ENCODE measurements around the gene PLIN5.

PLIN5 gene

DNA sequence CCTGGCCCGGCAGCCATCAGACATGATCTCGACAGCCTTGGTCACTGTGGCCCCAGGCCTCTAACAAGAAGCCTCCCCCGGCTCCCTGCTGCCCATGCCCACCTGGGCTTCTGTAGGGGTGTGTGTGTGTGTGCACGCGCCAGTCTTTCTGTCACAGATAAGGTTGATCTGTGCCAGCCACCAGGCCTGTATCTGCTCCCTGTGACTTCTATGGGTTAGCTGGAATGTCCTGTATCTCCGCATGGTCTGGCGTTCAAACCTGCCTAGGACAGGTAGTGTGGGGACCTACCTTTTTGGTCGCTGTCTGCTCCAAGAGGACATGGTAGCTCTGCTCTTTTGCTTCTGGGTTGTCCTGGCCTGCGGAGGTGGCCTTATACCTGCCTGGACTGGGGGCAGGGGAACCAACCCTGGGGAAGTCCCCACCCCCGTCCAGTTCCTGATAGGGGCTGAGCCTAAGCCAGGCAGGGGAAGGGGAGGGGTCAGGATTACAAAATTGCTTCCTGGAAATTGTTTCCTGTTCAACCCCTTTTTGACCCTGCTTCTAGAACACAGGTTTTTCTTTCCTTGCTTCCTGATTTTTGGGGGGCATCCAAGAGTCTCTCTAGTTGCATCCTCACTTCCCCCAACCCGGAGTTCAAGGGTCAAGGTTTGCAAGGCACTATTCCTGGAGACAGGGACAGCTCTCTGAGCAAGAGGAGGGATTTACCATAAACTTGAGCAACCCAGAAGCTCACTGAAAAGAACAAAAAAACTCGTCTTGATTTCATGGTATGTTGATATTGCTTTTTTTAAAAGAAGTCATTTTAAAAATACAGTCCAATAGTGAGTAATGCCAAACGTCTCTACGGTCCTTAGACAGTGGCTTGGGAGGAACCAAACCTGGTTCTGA lies 4.9 kb upstream of the PLIN5 start, which contains the start of gene LRG1:
LRG1 (minus strand) TSS at position 344 of the 889 bp plus-strand sequence; CDS start at position 321, 23 bp downstream.
- Histone ChIP-seq H3K27ac (ENCODE audit: low read depth, low read length, severe bottlenecking) (no peak within 1 kb of the TSS), H3K4me3 (ENCODE audit: extremely low read depth, insufficient read depth, low read length, poor library complexity, severe bottlenecking) (no peak within 1 kb of the TSS), H3K4me1 (ENCODE audit: control insufficient read depth, insufficient read depth, low read length, poor library complexity, severe bottlenecking) (no peaks in the 10 kb centered on the region), H3K9me3 (ENCODE audit: control insufficient read depth, low read length) (peaks cover 5% of the 10 kb centered on the region), H3K36me3 (ENCODE audit: control insufficient read depth, insufficient read depth, low read length) (no peaks in the 10 kb centered on the region)
- WGBS, 2 experiments (ENCODE audit: insufficient coverage in 2 of 2) = 84 to 88% methylated on average over 9 to 10 of the region's 14 CpGs

- Histone ChIP-seq H3K4me1 (ENCODE audit: control insufficient read depth, insufficient read depth, low read length, poor library complexity, severe bottlenecking) (no peaks in the 10 kb centered on the region), H3K27ac (ENCODE audit: low read depth, low read length, severe bottlenecking) (no peak overlapping the region), H3K9me3 (ENCODE audit: control insufficient read depth, low read length) (peaks cover 5% of the 10 kb centered on the region), H3K4me3 (ENCODE audit: extremely low read depth, insufficient read depth, low read length, poor library complexity, severe bottlenecking) (no peak overlapping the region), H3K36me3 (ENCODE audit: control insufficient read depth, insufficient read depth, low read length) (no peaks in the 10 kb centered on the region)
- 85 to 88% methylated on average over 2 to 3 of the region's 3 CpGs for WGBS, 2 experiments (ENCODE audit: insufficient coverage in 2 of 2)
These were observed 4.2 kb upstream of the PLIN5 start for GRCh38 chr19:4539169-4539692.

GRCh38 chr19:4538601-4538954 lies 3.6 kb upstream of the PLIN5 start:
- Histone ChIP-seq H3K4me1 (ENCODE audit: control insufficient read depth, insufficient read depth, low read length, poor library complexity, severe bottlenecking) (no peaks in the 10 kb centered on the region), H3K27ac (ENCODE audit: low read depth, low read length, severe bottlenecking) (no peak overlapping the region), H3K4me3 (ENCODE audit: extremely low read depth, insufficient read depth, low read length, poor library complexity, severe bottlenecking) (no peak overlapping the region), H3K9me3 (ENCODE audit: control insufficient read depth, low read length) (peaks cover 5% of the 10 kb centered on the region), H3K36me3 (ENCODE audit: control insufficient read depth, insufficient read depth, low read length) (no peaks in the 10 kb centered on the region)
- WGBS, 2 experiments (ENCODE audit: insufficient coverage in 2 of 2) = 99% methylated on average over 11 to 13 of the region's 13 CpGs

DNA sequence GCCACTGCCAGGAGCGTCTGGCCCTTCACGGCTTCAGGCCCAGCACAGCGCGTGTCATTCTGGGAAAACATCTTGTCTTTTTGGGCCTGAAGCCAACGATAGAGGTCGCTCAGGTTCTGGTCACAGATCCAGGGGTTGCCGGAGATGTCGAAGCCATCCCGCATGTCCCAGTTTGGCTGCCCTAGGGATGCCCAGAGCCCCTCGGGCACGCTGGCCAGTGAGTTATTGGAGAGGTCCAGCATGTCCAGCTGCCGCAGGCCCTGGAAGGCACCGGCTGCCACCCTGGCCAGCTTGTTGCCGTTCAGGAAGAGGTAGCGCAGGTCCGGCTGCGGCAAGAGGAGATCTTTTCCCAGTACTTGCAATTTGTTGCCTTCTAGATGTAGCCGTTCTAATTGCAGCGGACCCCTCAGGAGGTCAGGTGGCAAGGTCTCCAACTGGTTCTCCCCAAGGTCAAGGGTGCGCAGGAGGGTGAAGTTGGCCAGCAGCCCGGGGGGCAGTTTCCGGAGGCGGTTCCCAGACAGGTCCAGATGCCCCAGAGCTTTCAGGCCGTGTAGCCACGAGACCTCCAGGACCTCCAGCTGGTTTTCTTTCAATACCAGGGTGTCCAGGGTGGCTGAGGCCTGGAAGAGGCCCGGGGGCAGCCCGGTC lies 3.1 kb upstream of the PLIN5 start:
- WGBS, 2 experiments (ENCODE audit: insufficient coverage in 2 of 2) = 83 to 88% methylated on average over 25 to 27 of the region's 27 CpGs
- Histone ChIP-seq H3K36me3 (ENCODE audit: control insufficient read depth, insufficient read depth, low read length) (no peaks in the 10 kb centered on the region), H3K27ac (ENCODE audit: low read depth, low read length, severe bottlenecking) (no peak overlapping the region), H3K4me3 (ENCODE audit: extremely low read depth, insufficient read depth, low read length, poor library complexity, severe bottlenecking) (no peak overlapping the region), H3K4me1 (ENCODE audit: control insufficient read depth, insufficient read depth, low read length, poor library complexity, severe bottlenecking) (no peaks in the 10 kb centered on the region), H3K9me3 (ENCODE audit: control insufficient read depth, low read length) (peaks cover 5% of the 10 kb centered on the region)

DNA sequence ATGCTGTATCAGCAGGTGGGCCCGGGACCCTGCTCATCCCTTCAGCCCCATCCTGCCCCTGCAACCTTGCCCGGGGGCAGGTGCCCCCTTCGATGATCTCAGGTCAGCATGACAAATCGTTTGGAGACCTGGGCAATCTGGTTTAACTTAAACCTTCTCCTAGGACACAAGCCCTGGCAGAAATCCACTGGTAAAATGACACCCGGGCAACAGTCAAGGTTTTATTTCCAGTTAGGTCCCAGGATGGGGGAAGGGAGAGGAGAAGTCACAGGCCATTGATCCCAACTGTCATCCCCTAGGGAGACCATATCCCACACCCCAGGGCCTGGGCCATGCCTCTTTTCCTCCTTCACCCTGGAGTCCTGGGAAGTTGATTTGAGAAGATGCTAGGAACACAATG lies 1.8 kb upstream of the PLIN5 start:
- Histone ChIP-seq H3K27ac (ENCODE audit: low read depth, low read length, severe bottlenecking) (no peak overlapping the region), H3K4me1 (ENCODE audit: control insufficient read depth, insufficient read depth, low read length, poor library complexity, severe bottlenecking) (no peaks in the 10 kb centered on the region), H3K4me3 (ENCODE audit: extremely low read depth, insufficient read depth, low read length, poor library complexity, severe bottlenecking) (no peak overlapping the region), H3K9me3 (ENCODE audit: control insufficient read depth, low read length) (peaks cover 5% of the 10 kb centered on the region), H3K36me3 (ENCODE audit: control insufficient read depth, insufficient read depth, low read length) (no peaks in the 10 kb centered on the region)
- WGBS, 2 experiments (ENCODE audit: insufficient coverage in 2 of 2) = 89 to 93% methylated on average over 3 to 4 of the region's 5 CpGs

DNA sequence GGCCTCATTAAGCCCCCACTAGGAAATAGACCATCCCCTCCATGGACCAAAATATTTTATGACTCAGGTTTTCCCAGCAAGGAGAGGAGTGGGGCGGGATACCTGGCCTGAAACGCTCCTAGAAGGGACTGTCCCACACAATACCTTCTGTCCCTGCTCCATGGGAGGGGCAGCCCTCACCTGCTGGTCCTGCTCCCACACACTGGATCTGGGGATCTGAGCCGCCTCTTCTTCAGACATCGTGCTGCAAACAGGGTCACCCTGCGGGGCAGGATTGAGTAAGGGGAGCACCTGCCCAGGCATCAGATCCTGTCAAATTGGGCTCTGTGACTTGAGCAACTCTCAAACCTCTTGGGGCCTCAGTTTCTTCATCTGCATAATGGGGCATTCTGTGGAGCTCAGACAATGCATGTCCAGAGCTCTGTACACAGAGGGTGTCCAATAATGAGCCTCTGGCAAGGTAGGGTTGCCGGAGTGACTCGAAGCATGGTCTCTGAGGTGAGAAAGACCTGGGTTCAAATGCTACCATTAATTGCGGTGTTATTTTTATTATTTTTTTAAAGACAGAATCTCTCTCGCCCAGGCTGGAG lies 1.1 kb downstream of the PLIN5 start:
- Histone ChIP-seq H3K4me1 (ENCODE audit: control insufficient read depth, insufficient read depth, low read length, poor library complexity, severe bottlenecking) (no peaks in the 10 kb centered on the region), H3K9me3 (ENCODE audit: control insufficient read depth, low read length) (no peaks in the 10 kb centered on the region), H3K36me3 (ENCODE audit: control insufficient read depth, insufficient read depth, low read length) (no peaks in the 10 kb centered on the region), H3K4me3 (ENCODE audit: extremely low read depth, insufficient read depth, low read length, poor library complexity, severe bottlenecking) (no peak overlapping the region), H3K27ac (ENCODE audit: low read depth, low read length, severe bottlenecking) (no peak overlapping the region)
- WGBS, 2 experiments (ENCODE audit: insufficient coverage in 2 of 2) = 82 to 90% methylated on average over 6 to 8 of the region's 9 CpGs

DNA sequence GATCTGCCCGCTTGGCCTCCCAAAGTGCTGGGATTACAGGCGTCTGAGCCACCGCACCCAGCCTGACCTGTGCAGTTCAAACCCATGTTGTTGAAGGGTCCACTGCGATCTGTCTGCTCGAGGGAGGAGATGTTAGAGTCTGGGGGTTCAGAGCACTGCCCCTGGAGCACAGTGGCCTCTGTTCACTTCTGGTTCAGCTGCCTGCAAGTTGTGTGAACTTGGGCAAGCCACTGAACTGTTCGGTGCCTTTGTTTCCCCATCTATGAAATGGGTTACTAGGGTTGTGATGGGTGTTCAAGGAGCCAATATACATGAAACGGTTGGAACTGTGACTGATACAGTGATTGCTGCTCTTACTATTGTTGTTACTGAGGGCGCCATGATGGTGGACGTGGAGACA lies 1.7 kb downstream of the PLIN5 start:
- WGBS, 2 experiments (ENCODE audit: insufficient coverage in 2 of 2) = 83 to 90% methylated on average over 9 of the region's 9 CpGs
- Histone ChIP-seq H3K27ac (ENCODE audit: low read depth, low read length, severe bottlenecking) (no peak overlapping the region), H3K36me3 (ENCODE audit: control insufficient read depth, insufficient read depth, low read length) (no peaks in the 10 kb centered on the region), H3K4me3 (ENCODE audit: extremely low read depth, insufficient read depth, low read length, poor library complexity, severe bottlenecking) (no peak overlapping the region), H3K4me1 (ENCODE audit: control insufficient read depth, insufficient read depth, low read length, poor library complexity, severe bottlenecking) (no peaks in the 10 kb centered on the region), H3K9me3 (ENCODE audit: control insufficient read depth, low read length) (no peaks in the 10 kb centered on the region)

- no peak overlapping the region for H3K4me3 ChIP-seq (ENCODE audit: extremely low read depth, insufficient read depth, low read length, poor library complexity, severe bottlenecking)
These were observed 3.4 kb downstream of the PLIN5 start for GRCh38 chr19:4531562-4532165.

DNA sequence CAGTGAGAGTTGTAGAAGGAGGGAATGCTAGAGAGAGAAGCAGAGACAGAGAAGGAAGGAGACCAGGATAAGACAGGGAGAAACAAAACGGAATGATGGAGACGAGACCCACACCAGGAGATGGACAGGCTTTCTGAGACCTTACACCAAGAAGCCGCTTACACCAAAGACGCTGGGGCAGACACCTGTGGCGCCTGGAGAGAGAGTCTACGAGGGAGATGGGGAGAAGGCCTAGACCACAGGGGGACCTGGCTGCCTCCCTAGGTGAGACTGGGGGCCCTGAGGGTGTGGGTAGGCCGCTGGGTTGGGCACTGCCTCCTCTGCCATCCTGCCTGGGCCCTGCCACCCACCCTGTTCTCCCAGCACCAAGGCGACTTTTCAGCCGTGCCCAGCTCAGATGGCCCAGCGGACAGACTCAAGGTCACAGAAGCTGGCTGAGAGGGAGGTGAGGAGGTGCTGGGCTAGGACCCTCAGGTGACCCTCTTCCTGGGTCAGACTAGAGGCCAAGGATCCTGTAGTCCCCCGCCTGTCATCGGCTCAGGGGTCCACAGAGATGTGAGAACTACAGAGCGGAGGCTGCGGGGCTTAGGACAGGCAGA lies 5.0 kb downstream of the PLIN5 start:
- Histone ChIP-seq H3K4me3 (ENCODE audit: extremely low read depth, insufficient read depth, low read length, poor library complexity, severe bottlenecking) (no peak overlapping the region), H3K27ac (ENCODE audit: low read depth, low read length, severe bottlenecking) (no peak overlapping the region), H3K36me3 (ENCODE audit: control insufficient read depth, insufficient read depth, low read length) (no peaks in the 10 kb centered on the region), H3K4me1 (ENCODE audit: control insufficient read depth, insufficient read depth, low read length, poor library complexity, severe bottlenecking) (no peaks in the 10 kb centered on the region), H3K9me3 (ENCODE audit: control insufficient read depth, low read length) (no peaks in the 10 kb centered on the region)
- WGBS, 2 experiments (ENCODE audit: insufficient coverage in 2 of 2) = 82 to 87% methylated on average over 8 to 14 of the region's 14 CpGs

More at GRCh38 chr19:4531562-4532165, 3.4 kb downstream of the PLIN5 start:
- H3K9me3 ChIP-seq (ENCODE audit: control insufficient read depth, low read length) = no peaks in the 10 kb centered on the region
- H3K27ac ChIP-seq (ENCODE audit: low read depth, low read length, severe bottlenecking) = no peak overlapping the region
- H3K36me3 ChIP-seq (ENCODE audit: control insufficient read depth, insufficient read depth, low read length) = no peaks in the 10 kb centered on the region
- H3K4me1 ChIP-seq (ENCODE audit: control insufficient read depth, insufficient read depth, low read length, poor library complexity, severe bottlenecking) = no peaks in the 10 kb centered on the region
- WGBS, 2 experiments (ENCODE audit: insufficient coverage in 2 of 2) = 79 to 87% methylated on average over 16 to 26 of the region's 28 CpGs

- 84 to 90% methylated on average over 11 to 14 of the region's 15 CpGs for WGBS, 2 experiments (ENCODE audit: insufficient coverage in 2 of 2)
- H3K27ac ChIP-seq (ENCODE audit: low read depth, low read length, severe bottlenecking) = no peak overlapping the region
- H3K4me1 ChIP-seq (ENCODE audit: control insufficient read depth, insufficient read depth, low read length, poor library complexity, severe bottlenecking) = no peaks in the 10 kb centered on the region
- H3K4me3 ChIP-seq (ENCODE audit: extremely low read depth, insufficient read depth, low read length, poor library complexity, severe bottlenecking) = no peak overlapping the region
- H3K36me3 ChIP-seq (ENCODE audit: control insufficient read depth, insufficient read depth, low read length) = no peaks in the 10 kb centered on the region
- no peaks in the 10 kb centered on the region for H3K9me3 ChIP-seq (ENCODE audit: control insufficient read depth, low read length)
These were observed 6.2 kb downstream of the PLIN5 start for GRCh38 chr19:4528843-4529242.
